Right atrium auricular region (tissue), 2 donors: ENCODE measurements around the gene PLAAT2. TPM values are rescaled to one million over a fixed set of nuclear protein-coding genes. Genes with fewer than 3 reads are reported as not detected.
A peak's percentile ranks its signal among the peaks of the same experiment; 100 is the strongest.

Source experiments
- DNase-seq: peaks from one replicate; pipeline ENCODE4 v3.0.0-alpha.2; 2019; ENCODE audit warnings: low spot score
- H3K27ac ChIP-seq, 2 donors: fragments of 200-600 bp; sonication (generic); 1 replicate in 1 of 2; 2 replicates in 1 of 2; pipeline ENCODE4 v1.5.1; 2016 to 2019
- H3K27me3 ChIP-seq, 2 donors: fragments of 200-600 bp; sonication (generic); one replicate each; pipeline versions ENCODE4 v1.5.1 to v1.6.0; 2017 to 2019
- H3K36me3 ChIP-seq: fragments of 200-600 bp; sonication (generic); one replicate; pipeline ENCODE4 v1.5.1; 2016
- H3K4me1 ChIP-seq, 2 donors: fragments of 200-600 bp; sonication (generic); one replicate each; pipeline versions ENCODE4 v1.5.1 to v1.6.0; 2017 to 2019
- H3K4me3 ChIP-seq, 2 donors: fragments of 200-600 bp; sonication (generic); 1 replicate in 1 of 2; 2 replicates in 1 of 2; pipeline ENCODE4 v1.5.1; 2017 to 2019; ENCODE audit warnings: mild to moderate bottlenecking in 1 of 2, moderate library complexity in 1 of 2
- H3K9me3 ChIP-seq, 2 donors: fragments of 200-600 bp; sonication (generic); one replicate each; pipeline ENCODE4 v1.5.1; 2019
- CTCF ChIP-seq, 2 donors: fragments of 200-600 bp; sonication (generic); IDR thresholded peaks; one replicate each; pipeline ENCODE4 v1.5.1; 2019; ENCODE audit warnings: antibody characterized with exemption in 2 of 2
- total RNA-seq, 2 donors: library from RNA; depleted of rRNA; stranded (reverse); fragments of >200 nt; gene quantifications; one replicate each; pipeline ENCODE4 v1.1.0, GENCODE V29; 2016

Gene PLAAT2
- not detected for total RNA-seq

GRCh38 chr11:63563201-63564055 lies at the start of gene PLAAT2:
TSS of gene PLAAT2 (minus strand) at chr11:63563379. CDS start at chr11:63563324, 55 bp downstream.
- no peak within 1 kb of the TSS for H3K4me3 ChIP-seq
- DNase-seq, result peak; percentile 2
- no peaks in the 10 kb centered on the region for H3K9me3 ChIP-seq
- no peak within 1 kb of the TSS for H3K27ac ChIP-seq
- H3K4me1 ChIP-seq, result peaks cover 0 to 23% of the 10 kb centered on the region in 2 donors
- no peaks in the 10 kb centered on the region for H3K36me3 ChIP-seq
- no peak for TF ChIP-seq CTCF (IDR thresholded peaks at IDR 0.05)
- no peaks in the 10 kb centered on the region for H3K27me3 ChIP-seq

GRCh38 chr11:63612181-63612580 lies 49.0 kb upstream of the PLAAT2 start:
- H3K36me3 ChIP-seq, result no peaks in the 10 kb centered on the region
- peak overlapping the region; percentile 89 to 95 for H3K27ac ChIP-seq
- no peak for DNase-seq
- H3K9me3 ChIP-seq, result no peaks in the 10 kb centered on the region
- peaks cover 0 to 43% of the 10 kb centered on the region in 2 donors for H3K4me1 ChIP-seq
- no peak for TF ChIP-seq CTCF (IDR thresholded peaks at IDR 0.05)
- no peak overlapping the region for H3K4me3 ChIP-seq
- no peaks in the 10 kb centered on the region for H3K27me3 ChIP-seq

GRCh38 chr11:63611395-63611747 lies 48.2 kb upstream of the PLAAT2 start:
- peak overlapping the region in 1 of 2 donors; percentile 7 for H3K4me3 ChIP-seq
- DNase-seq, result no peak
- peaks cover 0 to 43% of the 10 kb centered on the region in 2 donors for H3K4me1 ChIP-seq
- H3K27ac ChIP-seq, result peak overlapping the region; percentile 89 to 95
- H3K9me3 ChIP-seq, result no peaks in the 10 kb centered on the region
- no peaks in the 10 kb centered on the region for H3K36me3 ChIP-seq
- H3K27me3 ChIP-seq, result no peaks in the 10 kb centered on the region
- TF ChIP-seq CTCF (IDR thresholded peaks at IDR 0.05), result no peak

- TF ChIP-seq CTCF (IDR thresholded peaks at IDR 0.05), result no peak
- no peak for DNase-seq
- Histone ChIP-seq H3K4me1 (peaks cover 0 to 43% of the 10 kb centered on the region in 2 donors), H3K4me3 (peak overlapping the region in 1 of 2 donors; percentile 7), H3K9me3 (no peaks in the 10 kb centered on the region), H3K27ac (peak overlapping the region; percentile 89 to 95), H3K27me3 (no peaks in the 10 kb centered on the region), H3K36me3 (no peaks in the 10 kb centered on the region)
These were observed 47.6 kb upstream of the PLAAT2 start for GRCh38 chr11:63610604-63611394.

GRCh38 chr11:63609971-63610580 lies 46.9 kb upstream of the PLAAT2 start:
- H3K36me3 ChIP-seq, result peaks cover under 1% of the 10 kb centered on the region
- DNase-seq, result no peak
- TF ChIP-seq CTCF (IDR thresholded peaks at IDR 0.05), result no peak
- H3K27ac ChIP-seq, result peak overlapping the region; percentile 89 to 95
- H3K27me3 ChIP-seq, result no peaks in the 10 kb centered on the region
- peaks cover 0 to 43% of the 10 kb centered on the region in 2 donors for H3K4me1 ChIP-seq
- H3K9me3 ChIP-seq, result no peaks in the 10 kb centered on the region
- H3K4me3 ChIP-seq, result no peak overlapping the region
